Stimulated activated CD4-positive, alpha-beta T cell treated with anti-CD3 and anti-CD28 coated beads, Interleukin-1b, Interleukin-23, amount 100 ng/mL, for 24 hours (primary cell): ENCODE results near the gene C14orf39.
"Not testable (repeated sequence)": the region's sequence is repeated elsewhere in the genome, so short reads cannot be mapped to it uniquely, and the experiment has no call there.

Source experiments
- DNase-seq, 4 experiments: peaks; one replicate each; pipeline ENCODE4 v3.0.0-alpha.2; 2020; ENCODE audit warnings: low read depth in 4 of 4, low spot score in 1 of 4

C14orf39 gene

DNA sequence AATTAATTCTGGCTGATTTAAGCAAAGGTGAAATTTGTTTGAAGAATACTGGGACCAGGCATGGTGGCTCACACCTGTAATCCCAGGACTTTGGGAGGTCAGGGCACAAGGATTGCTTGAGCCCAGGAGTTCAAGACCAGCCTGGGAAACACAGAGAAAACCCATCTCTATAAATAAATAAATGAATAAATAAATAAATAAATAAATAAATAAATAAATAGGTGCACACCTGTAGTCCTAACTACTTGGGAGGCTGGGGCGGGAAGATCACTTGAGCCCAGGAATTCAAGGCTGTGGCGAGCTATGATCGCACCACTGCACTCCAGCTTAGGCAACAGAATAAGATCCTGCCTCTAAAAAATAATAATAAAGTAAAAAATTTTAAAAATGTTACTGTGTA, 4.4 kb upstream of the C14orf39 start:
- no peak for DNase-seq

DNA sequence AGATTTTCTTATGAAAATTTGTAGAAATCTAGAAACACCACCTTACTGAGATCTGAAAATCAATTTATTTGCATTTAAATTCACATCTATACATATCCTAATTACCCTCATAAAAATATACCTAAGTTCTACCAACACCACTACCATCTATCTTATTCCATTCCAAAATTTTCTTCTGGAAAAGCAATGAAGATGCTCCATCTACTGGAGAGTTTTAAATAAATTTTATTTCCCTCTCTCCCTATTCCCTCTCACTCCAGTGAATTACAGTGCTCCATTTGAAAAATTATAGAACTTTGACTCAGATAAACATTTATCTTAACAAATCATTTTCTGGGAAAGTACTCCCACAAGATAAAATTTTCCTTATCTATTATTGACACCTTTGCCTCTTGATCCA, 2.3 kb upstream of the C14orf39 start:
- DNase-seq = no peak

DNA sequence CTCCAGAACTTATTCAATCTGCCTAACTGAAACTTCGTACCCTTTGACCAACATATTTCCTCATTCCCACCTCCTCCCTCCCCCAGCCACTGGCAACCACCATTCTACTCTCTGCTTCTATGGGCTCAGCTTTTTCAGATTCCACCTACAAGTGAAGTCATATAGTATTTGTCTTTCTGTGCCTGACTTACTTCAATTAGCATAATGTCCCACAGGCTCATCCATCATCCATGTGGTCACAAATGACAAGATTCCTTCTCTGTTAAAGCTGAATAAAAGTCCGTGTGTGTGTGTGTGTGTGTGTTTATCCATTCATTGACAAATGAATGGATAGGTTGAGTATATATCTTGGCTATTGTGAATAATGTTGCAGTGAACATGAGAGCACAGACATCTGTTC, 1.3 kb upstream of the C14orf39 start:
- no peak for DNase-seq

DNA sequence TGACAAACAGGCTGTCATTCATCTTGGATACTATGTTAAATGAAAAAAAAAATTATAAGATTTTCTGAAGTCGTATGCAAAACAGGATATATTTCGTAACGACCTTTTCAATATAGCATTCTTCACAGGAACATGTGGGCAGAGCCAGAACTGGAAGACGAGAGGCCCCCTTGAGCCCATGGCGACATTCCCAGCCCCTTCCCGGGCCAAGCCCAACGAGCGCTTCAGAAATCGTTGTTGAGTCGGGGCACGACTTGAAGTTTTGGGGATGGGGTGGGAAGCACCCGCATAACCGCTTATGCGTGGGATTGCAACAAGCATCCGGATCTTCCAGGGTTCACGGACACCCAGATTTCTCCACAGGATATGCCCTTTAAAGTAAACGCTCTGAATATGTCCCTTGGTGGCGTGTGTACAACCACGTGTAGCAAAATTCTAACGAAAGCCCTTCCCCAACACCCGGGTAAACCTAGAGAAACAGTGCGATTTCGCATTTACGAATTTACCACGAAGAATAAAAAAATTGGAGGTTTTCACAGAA, 736 bp downstream of the C14orf39 start:
- no peak for DNase-seq

DNA sequence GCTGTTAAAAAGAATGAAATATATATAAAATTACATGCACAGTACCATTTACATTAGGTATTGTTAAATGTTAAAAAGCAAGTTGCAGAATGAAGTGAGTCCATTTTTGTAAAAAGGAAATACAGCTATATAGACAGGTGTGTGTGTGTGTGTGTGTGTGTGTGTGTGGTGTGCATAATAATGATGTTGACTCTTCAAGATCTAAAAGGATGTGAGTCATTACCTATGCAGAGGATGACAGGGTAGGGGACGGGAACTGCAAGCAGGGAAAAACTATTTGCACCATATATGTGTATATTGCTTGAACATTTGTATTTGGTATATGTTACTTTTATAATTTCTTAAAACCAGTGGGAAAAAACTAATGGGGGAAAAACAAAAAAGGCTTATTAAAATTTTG, 3.1 kb downstream of the C14orf39 start:
- no peak for DNase-seq

DNA sequence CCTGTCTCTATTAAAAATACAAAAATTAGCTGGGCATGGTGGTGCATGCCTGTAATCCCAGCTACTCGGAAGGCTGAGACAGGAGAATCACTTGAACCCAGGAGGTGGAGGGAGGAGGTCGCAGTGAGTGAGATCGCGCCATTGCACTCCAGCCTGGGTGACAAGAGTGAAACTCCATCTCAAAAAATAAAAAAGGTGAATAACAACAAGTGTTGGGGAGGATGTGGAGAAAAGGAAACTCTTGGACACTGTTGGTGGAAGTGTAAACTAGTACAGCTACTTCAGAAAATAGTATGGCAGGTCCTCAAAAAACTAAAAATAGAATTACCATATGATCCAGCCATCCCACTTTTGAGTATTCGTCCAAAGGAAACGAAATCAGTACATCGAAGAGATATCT, 5.6 kb downstream of the C14orf39 start:
- not testable (repeated sequence) for DNase-seq

DNA sequence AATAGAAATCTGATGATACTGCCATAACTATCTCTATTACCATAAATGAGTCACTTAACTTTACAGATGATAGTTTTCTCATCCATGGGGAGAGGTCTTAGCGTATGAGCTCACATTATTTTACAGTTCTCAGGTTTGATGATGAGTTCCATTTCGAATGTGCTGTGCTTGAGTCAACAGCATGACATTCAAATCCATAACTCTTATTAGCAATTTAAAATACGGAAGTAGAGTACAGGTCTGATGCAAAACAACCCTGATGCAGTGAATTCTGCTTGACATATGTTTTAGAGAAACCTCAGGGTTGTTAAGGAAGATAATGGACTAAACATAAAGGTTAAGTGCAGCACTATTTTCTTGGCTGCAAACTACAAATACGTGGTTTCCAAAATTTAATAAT, 30.0 kb downstream of the C14orf39 start:
- DNase-seq = no peak

DNA sequence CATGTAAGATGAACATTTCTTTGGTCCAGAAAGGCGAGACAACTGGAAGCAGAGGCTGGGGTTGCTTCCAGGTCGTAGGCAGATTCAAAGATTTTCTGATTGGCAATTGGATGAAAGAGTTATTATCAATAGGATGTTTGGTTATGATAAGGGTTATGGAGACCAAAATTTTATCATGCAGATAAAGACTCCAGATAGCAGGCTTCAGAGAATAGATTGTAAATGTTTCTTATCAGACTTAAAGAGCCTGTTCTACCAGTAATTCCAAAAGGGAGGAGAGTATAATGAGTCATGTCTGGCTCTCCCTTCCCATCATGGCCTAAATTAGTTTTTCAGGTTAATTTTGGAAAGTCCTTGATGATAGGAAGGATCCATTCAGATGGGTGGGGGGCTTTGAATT, 55.6 kb downstream of the C14orf39 start:
- no peak for DNase-seq

GRCh38 chr14:60420050-60420449, 65.8 kb downstream of the C14orf39 start:
- no peak for DNase-seq

GRCh38 chr14:60397550-60397949, 88.3 kb downstream of the C14orf39 start:
- not testable (repeated sequence) for DNase-seq

GRCh38 chr14:60396718-60397343, 89.0 kb downstream of the C14orf39 start:
- no peak for DNase-seq
